ENCODE measurements around the gene STX2. TPM values are rescaled to one million over a fixed set of nuclear protein-coding genes. Genes with fewer than 3 reads are reported as not detected.
A peak's percentile ranks its signal among the peaks of the same experiment; 100 is the strongest.

The STX2 gene
- total RNA-seq, 1 donor from 2014 or later = 20.5 TPM

- H3K36me3 Mint-ChIP-seq (ENCODE audit: insufficient read depth) = peaks cover 13% of the 10 kb centered on the region
- TF ChIP-seq CTCF (IDR thresholded peaks at IDR 0.05; ENCODE audit: unreplicated experiment) = no peak
- DNase-seq (ENCODE audit: low spot score, unreplicated experiment) = no peak
- peaks cover 7% of the 10 kb centered on the region for H3K9me3 Mint-ChIP-seq (ENCODE audit: low read depth)
- no peak overlapping the region for H3K27ac Mint-ChIP-seq
- peaks cover 3% of the 10 kb centered on the region for H3K4me1 Mint-ChIP-seq (ENCODE audit: low read depth)
- H3K27me3 Mint-ChIP-seq = peaks cover 22% of the 10 kb centered on the region
- H3K4me3 Mint-ChIP-seq (ENCODE audit: low read depth) = no peak overlapping the region
Measured at GRCh38 chr12:130780880-130781575, 58.0 kb downstream of the STX2 start.

GRCh38 chr12:130780325-130780724, 58.7 kb downstream of the STX2 start:
- Mint-ChIP-seq H3K27me3 (peaks cover 29% of the 10 kb centered on the region), H3K36me3 (ENCODE audit: insufficient read depth) (peaks cover 12% of the 10 kb centered on the region), H3K27ac (no peak overlapping the region), H3K4me1 (ENCODE audit: low read depth) (peaks cover 3% of the 10 kb centered on the region), H3K9me3 (ENCODE audit: low read depth) (peaks cover 7% of the 10 kb centered on the region), H3K4me3 (ENCODE audit: low read depth) (no peak overlapping the region)
- DNase-seq (ENCODE audit: low spot score, unreplicated experiment) = no peak
- TF ChIP-seq CTCF (IDR thresholded peaks at IDR 0.05; ENCODE audit: unreplicated experiment) = no peak

GRCh38 chr12:130778776-130779175, 60.3 kb downstream of the STX2 start:
- Mint-ChIP-seq H3K27ac (no peak overlapping the region), H3K9me3 (ENCODE audit: low read depth) (no peaks in the 10 kb centered on the region), H3K36me3 (ENCODE audit: insufficient read depth) (peaks cover 2% of the 10 kb centered on the region), H3K4me1 (ENCODE audit: low read depth) (peaks cover 3% of the 10 kb centered on the region), H3K4me3 (ENCODE audit: low read depth) (no peak overlapping the region), H3K27me3 (peaks cover 40% of the 10 kb centered on the region)
- TF ChIP-seq CTCF (IDR thresholded peaks at IDR 0.05; ENCODE audit: unreplicated experiment) = no peak
- no peak for DNase-seq (ENCODE audit: low spot score, unreplicated experiment)

GRCh38 chr12:130776857-130777339, 62.2 kb downstream of the STX2 start:
- Mint-ChIP-seq H3K27ac (no peak overlapping the region), H3K4me3 (ENCODE audit: low read depth) (no peak overlapping the region), H3K27me3 (peaks cover 44% of the 10 kb centered on the region), H3K4me1 (ENCODE audit: low read depth) (peaks cover 3% of the 10 kb centered on the region), H3K9me3 (ENCODE audit: low read depth) (no peaks in the 10 kb centered on the region), H3K36me3 (ENCODE audit: insufficient read depth) (no peaks in the 10 kb centered on the region)
- no peak for DNase-seq (ENCODE audit: low spot score, unreplicated experiment)
- no peak for TF ChIP-seq CTCF (IDR thresholded peaks at IDR 0.05; ENCODE audit: unreplicated experiment)

GRCh38 chr12:130775953-130776856, 62.8 kb downstream of the STX2 start:
- no peak overlapping the region for H3K4me3 Mint-ChIP-seq (ENCODE audit: low read depth)
- H3K27me3 Mint-ChIP-seq = peaks cover 48% of the 10 kb centered on the region

More at GRCh38 chr12:130775953-130776856, 62.8 kb downstream of the STX2 start:
- Mint-ChIP-seq H3K9me3 (ENCODE audit: low read depth) (no peaks in the 10 kb centered on the region), H3K27ac (no peak overlapping the region), H3K4me1 (ENCODE audit: low read depth) (peaks cover 3% of the 10 kb centered on the region), H3K36me3 (ENCODE audit: insufficient read depth) (no peaks in the 10 kb centered on the region)
- TF ChIP-seq CTCF (IDR thresholded peaks at IDR 0.05; ENCODE audit: unreplicated experiment) = no peak
- peak; percentile 49 for DNase-seq (ENCODE audit: low spot score, unreplicated experiment)

Data from progenitor cell of endocrine pancreas (in vitro differentiated cells).